GM18951 (cell line): ENCODE data around the gene RGS6.
"Not testable (repeated sequence)": the region's sequence is repeated elsewhere in the genome, so short reads cannot be mapped to it uniquely, and the experiment has no call there.

ENCODE experiments used
- POLR2A ChIP-seq: IDR thresholded peaks from 4 replicates; pipeline ENCODE4 v1.6.1; 2011; ENCODE audit warnings: mild to moderate bottlenecking; ENCODE audit not compliant: insufficient read length, insufficient read depth; ENCODE audit errors: extremely low read depth
- in situ Hi-C: fragments of 300-500 bp; cut with MboI; formaldehyde crosslinking; loops from one replicate; pipeline ENCODE4 v1.12.0; 2022; ENCODE audit warnings: low sequenced_read_pairs, mixed read lengths, inconsistent platforms; ENCODE audit not compliant: unreplicated experiment

The RGS6 gene

GRCh38 chr14:72463291-72463866 is 531.1 kb downstream of the RGS6 start:
- no peak for TF ChIP-seq POLR2A
- in situ Hi-C loops: no loop called here

GRCh38 chr14:72464226-72464625 is 532.0 kb downstream of the RGS6 start:
- in situ Hi-C loops: no loop called here
- no peak for TF ChIP-seq POLR2A

DNA sequence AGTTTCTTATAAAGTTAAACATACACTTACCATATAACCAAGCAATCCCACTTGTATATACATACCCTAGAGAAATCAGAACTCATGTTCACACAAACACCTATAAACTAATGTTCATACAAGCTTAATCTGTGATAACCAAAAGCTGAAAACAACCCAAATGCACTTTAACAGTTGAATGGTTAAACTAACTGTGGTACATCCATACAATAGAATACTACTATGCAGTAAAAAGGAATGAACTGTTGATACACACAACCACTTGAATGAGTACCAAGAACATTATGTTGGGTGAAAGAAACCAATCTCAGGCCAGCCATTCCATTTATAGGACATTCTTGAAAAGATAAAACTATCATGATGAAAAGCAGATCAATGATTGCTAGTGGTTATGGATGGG is 534.1 kb downstream of the RGS6 start:
- in situ Hi-C loops: no loop called here
- TF ChIP-seq POLR2A: no peak

DNA sequence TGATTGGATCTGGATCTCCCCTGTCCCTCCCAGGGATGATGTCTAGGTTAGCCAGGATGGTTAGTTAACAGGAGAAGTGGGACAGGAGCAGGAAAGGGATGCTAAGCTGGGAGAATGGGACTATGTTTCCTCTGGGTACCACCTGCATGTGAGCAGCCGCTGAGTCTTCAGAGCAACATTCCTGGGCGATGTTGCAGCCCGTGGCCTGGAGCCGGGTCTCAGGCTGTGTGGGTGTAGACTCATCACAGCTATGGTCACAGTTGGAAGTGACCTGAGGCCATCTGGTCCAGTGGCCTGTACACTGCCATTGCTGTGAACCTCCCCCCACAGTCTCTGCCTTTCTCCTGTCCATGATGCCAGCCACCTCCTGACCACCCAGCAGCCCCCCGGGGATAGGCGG is 539.1 kb downstream of the RGS6 start:
- no peak for TF ChIP-seq POLR2A
- in situ Hi-C loops: no loop called here

- no peak for TF ChIP-seq POLR2A
- in situ Hi-C loops: no loop called here
Observed at GRCh38 chr14:72472845-72473244, 540.6 kb downstream of the RGS6 start.

GRCh38 chr14:72476657-72477499 is 544.6 kb downstream of the RGS6 start:
- peak; percentile 40 for TF ChIP-seq POLR2A
- in situ Hi-C loops: no loop called here

GRCh38 chr14:72477578-72477977 is 545.3 kb downstream of the RGS6 start:
- in situ Hi-C loops: not testable (repeated sequence)

DNA sequence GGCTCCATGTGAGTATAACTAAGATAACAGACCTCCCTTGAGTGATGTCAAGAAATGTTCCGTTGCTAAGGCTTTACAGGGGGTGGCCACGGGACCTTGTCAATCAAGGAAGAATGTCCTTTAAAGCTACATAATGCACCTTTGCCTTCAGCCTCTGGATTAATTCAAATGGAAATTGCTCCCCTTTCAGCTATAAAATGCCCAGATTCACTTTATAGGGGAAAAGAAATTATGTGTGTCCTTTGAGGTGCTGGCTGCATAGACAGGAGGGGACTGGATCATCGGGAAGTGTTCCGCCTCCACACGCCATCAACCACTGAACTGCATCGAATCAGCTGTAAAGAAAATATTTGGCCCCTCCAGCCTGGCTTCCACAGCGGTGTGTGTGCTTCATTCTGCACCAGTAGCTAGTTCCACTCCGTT is 546.3 kb downstream of the RGS6 start:
- in situ Hi-C loops: no loop called here
- no peak for TF ChIP-seq POLR2A

- in situ Hi-C loops: no loop called here
- no peak for TF ChIP-seq POLR2A
Observed at GRCh38 chr14:72479461-72479931, 547.3 kb downstream of the RGS6 start.

DNA sequence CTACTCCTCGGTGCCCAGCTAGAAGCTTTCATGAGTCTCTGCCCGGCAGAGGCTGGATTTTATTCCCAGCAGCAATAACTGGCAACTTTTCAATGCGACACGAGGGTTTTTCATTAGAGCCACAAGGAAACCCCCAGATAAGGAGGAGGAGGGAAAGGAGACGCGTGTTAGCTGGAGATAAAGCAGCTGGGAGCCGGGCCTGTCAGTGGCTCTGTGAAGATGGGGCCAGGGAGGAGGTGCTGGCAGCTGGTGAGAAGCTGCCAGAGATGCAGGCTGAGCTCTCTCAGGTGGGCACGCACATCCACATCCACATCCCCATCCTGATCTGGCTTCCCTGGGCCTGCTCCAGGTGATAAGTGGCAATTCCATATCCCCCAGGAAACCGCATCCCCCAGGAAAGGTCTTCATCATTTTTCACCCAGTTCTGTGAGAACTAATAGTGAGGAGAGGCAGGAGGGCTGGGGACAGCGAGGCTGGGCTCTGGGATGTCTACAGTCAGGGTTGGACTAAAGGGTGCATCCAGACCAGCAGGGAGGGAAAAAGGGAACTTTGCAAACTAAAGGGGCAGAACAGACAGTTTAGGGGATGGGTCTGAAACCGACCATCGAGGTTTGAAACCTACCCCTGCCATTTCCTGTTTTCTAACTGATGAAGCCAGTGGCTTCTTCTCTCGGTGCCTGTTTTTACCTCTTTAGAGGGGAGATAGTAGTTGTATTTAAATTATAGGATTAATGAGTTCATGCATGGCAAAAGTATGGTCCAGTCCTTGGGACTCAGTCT is 548.4 kb downstream of the RGS6 start:
- no peak for TF ChIP-seq POLR2A
- in situ Hi-C loops: no loop called here

DNA sequence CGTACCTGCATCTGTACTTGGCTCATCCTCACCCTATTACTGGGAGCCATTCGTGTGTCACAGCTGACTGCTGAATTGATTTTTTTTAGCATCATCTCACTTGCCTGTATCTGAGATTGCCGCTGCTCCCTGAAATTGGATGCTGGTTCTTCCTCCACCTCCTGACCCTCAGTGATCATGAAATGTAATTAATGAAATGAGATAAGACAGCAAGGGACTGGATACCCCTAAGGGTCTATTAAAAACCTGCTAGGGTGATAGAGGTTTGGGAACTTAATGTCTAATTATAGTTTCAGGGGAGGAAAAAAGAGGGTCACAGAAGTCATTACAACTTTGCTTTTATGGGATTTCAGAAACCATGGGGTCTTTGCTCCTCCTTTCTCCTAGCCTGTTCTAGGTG is 551.1 kb downstream of the RGS6 start:
- in situ Hi-C loops: no loop called here
- TF ChIP-seq POLR2A: no peak

DNA sequence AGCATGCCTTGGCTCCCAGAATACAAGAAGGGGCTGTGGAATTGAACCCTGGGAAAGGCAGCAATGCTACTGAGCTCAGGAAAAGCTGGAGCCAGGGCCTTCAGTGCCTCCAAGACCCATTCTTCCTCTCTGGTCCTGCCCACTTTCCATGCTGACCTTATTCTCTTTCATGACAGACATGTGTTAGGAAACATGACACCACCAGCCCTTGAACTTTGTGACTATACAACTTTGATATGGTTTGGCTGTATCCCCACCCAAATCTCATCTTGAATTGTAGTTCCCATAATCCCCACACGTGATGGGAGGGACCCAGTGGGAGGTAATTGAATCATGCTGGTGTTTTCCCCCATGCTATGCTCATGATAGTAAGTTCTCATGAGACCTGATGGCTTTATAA is 553.5 kb downstream of the RGS6 start:
- in situ Hi-C loops: no loop called here

GRCh38 chr14:72488514-72488913 is 556.3 kb downstream of the RGS6 start:
- in situ Hi-C loops: no loop called here
- TF ChIP-seq POLR2A: no peak

More for the DNA sequence above, 553.5 kb downstream of the RGS6 start:
- no peak for TF ChIP-seq POLR2A

DNA sequence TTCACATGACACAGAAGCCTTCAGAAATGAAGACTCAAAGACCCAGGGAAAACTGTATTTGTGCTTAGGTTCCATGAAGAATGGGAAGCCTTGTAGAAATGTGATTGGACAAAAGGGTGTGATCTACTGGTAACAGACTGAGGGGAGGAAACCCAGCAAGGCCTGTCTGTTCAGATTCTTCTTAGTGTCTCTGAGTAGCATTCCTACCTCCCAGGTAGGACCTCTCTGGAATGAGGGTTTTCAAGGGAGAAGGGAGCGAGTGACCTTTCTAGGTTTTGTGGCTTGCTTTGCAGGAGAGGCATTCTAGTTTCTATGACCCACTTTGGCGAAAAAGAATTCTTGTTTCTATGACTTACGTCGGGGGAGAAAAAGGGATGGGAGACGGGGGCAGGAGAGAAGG is 560.0 kb downstream of the RGS6 start:
- in situ Hi-C loops: no loop called here

GRCh38 chr14:72495668-72496067 is 563.4 kb downstream of the RGS6 start:
- in situ Hi-C loops: no loop called here
- TF ChIP-seq POLR2A: no peak

More for the DNA sequence above, 560.0 kb downstream of the RGS6 start:
- TF ChIP-seq POLR2A: no peak
